HG03045 (cell line): ENCODE results near the gene ARHGEF17.

Experiments
- ATAC-seq: cut with Tn5 transposase; IDR thresholded peaks from one replicate; pipeline ENCODE4 v1.9.1; 2021; ENCODE audit warnings: mild to moderate bottlenecking, moderate library complexity; ENCODE audit not compliant: unreplicated experiment

The ARHGEF17 gene

DNA sequence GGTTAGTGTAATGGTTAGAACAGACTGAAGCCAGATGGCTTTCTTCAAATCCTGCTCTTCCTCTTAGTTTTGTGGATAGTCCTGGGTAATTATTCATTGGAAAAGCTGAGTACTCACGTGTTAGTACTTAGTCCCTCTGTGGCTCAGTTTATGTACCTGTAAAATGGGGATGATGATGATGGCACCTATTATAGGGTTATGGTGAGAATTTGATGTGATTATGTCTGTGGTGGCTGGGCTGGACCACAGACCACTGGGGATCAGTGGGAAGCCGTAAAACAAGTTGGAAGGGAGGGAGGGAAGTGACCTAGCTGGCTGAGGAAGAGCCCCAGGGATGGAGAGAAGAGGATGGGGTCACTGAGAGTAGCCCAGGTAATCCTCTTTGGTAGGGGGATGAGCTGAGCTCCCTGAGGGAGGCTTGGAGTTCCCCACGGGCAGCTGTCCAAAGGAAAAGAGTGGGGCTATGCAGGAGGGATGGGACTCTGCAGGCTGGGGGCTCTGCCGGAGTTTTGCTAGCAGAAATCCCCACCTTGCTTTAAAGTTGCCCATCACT, 19.8 kb downstream of the ARHGEF17 start:
- no peak for ATAC-seq

DNA sequence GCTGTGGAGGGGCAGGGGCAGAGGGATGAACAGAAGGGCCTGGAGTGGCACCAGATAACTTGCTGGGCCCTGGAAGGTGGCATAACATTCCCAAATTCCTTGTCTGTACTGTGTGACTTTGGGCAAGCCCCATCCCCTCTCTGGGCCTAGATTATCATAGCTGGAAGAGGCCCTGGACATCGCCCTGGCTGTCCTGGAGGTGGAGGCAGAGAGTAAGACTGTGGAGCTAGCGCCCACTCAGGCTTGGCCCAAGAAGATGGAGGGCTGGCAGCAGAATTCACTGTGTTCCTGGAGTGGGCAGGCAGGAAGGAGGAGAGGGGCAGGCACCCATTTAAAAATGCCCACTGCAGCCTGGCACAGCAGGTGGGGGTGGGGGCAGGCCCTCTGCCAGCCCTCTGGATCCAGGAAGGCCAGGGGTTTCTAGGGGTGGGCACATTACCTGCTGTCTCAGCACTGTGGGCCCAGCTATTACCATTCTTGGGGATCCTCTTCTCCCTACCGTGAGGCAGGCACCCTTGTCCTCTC, 22.6 kb downstream of the ARHGEF17 start:
- no peak for ATAC-seq

DNA sequence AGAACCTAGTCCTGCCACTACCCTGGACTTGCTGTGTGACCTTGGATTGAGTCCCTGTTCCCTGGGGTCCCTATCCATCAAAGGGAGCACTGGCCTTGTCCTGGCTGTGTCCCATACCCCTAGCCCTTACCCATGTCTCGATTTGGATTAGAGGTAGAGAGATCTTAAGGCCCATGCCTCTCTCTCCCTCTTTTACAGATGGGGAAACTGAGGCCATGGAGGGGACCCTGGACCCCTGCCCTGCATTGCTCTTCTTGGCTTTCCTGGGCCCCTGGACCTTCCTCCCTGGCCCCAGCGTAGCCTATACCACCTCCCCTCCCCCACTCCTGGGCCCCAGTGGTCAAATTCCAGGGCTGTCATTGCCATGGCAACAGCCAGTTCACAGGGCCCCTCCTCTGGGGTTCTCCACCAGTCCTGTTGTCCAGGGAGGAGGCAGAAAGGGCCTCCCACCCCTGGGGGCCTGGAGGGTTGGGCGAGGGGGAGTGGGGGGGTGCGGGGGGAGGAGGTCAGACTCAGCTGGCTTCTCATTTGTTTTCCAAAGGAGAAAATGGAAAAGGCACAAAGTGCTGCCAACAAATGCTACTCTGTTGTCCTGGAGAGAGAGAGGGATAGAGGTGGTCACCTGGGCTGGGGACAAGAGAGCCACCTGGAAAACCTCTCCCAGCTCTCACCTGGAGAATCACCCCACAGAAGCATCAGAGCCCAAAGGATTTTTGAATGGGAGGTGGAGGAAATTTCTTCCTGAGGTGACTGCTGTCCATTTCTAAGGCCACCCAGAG, 23.3 kb downstream of the ARHGEF17 start:
- no peak for ATAC-seq

DNA sequence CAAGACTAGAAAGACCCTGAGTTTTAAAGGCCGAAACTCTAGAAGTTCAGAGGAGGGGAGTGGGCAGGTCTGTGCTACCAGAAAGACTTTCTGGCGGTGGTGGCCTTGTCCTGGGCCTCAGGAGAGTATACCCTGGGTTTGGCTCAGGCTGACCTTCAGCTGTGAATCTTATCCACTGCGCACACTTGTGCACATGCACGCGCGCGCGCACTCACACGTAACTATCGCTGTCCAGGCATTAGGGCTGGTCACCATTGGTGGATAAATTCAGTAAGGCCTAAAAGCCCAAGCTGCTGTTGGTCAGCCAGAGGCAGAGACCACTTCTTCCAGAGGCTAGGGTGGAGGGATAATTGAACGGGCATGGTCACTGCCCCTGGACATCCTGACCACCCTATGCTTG, 25.1 kb downstream of the ARHGEF17 start:
- no peak for ATAC-seq

DNA sequence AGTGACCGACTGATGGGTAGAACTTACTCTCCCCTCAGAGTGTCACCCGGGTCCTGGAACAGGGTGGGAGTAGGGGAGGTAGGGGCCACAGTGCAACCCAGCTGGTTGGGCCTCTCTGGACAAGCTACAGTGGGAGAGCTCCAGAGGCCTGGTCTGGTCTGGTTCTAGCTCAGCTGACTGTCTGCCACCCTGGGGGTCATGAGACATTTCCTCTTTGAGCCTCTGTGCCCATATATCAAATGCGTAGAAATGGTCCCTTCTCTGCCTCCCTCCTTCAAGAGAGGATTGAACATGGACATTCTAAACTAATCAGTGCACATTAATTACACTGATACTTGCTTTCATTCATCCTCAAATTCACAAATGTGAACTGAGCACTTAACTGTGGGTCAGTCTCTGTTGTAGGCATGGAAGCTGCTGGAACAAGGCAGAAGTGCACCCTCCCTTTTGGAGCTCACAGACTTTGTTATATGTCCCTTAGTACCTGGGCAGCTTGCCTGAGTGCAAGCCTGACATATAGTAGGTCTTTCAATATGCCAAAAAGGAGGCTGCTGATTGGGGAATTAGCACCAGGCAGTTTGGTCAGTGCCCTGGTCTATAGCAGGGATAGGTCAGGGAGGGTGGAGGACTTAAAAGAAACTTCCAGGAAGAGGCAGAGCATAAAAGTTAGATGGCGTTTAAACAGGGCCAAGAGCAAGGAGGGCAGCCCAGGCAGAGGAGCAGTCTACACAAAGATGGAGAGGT, 25.7 kb downstream of the ARHGEF17 start:
- ATAC-seq: no peak

DNA sequence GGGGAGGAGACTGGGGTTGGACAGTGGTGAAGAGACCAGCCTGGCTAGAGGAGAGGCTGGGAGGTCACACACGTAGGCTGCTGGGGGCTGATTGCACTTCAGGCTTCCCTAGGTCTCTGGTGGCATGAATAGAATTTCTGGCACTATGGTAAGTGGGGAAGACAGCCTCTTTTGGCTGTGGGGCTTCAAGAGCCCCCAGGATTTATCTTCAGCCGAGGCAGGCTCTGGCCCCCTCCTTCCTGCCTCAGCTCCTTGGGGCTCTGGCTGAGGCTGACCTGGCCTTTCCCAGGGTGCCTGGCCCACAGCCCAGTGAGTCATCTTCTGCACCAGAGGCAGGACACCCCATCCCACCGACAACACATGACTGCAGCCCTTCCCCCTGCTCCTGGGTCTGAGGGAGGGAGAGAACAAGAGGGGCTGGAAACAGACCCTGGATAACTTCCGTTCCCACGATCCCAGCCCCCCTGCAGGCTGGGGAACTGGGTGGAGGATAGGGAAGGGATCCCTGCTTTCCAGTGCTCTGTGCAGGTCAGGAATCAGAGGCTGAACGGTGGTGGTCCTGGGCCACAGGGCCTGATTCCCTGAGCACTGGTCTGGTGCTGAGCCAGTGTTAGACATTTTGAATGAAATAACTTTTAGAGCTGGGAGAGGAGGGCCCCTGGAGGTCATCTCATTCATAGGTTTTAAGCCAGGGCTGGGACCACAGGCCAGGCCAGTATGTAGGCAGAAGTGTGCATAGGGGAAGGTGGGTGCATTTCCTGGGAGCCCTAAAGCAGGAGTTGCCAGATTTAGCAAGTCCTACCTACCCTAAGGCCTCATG, 26.5 kb downstream of the ARHGEF17 start:
- no peak for ATAC-seq

DNA sequence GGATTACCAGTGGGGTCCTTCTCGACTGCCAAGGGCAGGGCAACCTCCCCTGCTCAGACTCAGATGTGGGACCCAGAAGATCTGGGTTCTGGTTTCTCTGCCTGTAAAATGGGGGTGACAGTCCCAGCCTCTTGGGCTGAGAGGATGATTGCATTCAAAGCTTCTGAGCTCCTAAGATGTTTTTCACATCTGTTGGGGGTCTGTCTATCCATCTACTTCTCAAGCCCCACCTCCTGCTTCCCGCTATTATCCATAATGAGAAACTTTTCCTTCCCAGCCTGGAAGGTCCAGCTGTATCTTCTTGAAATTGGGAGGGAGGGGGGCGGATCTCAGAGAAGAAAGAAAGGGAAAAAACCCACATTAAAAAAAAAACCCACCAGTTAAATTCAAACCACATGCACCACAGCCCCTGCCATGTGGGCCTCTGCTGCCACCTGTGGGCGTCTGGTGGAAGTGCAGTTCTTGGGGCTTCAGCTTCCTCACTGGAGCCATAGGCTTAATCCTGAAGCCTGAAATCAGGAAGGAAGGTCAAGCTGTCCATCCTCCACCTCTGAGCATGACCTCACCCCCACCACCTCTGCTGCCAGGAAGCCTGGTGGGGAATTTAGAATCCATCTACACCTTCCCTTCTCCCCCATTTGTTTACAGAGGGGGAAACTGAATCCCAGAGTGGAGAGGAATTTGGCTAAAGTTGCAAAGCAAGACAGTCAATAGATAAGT, 27.3 kb downstream of the ARHGEF17 start:
- ATAC-seq: no peak

DNA sequence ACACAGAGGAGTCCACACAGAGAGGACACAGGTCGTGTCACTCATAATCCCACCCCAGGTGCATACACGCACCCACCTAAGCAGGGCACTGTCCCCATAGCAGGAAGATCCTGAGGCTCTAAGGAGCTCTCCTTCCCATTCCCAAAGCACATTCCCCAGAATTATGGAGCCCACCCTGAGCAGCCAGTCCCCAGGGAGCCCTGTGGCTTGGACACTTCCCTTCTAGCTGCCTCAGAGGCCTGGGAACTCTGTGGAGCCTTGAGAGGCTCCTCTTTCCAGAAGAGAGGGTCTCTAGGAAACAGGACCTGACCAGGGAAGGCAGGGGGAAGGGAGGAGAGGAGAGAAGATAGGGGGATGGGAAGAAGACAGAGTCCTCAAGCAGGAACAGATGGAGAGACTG, 29.8 kb downstream of the ARHGEF17 start:
- no peak for ATAC-seq

DNA sequence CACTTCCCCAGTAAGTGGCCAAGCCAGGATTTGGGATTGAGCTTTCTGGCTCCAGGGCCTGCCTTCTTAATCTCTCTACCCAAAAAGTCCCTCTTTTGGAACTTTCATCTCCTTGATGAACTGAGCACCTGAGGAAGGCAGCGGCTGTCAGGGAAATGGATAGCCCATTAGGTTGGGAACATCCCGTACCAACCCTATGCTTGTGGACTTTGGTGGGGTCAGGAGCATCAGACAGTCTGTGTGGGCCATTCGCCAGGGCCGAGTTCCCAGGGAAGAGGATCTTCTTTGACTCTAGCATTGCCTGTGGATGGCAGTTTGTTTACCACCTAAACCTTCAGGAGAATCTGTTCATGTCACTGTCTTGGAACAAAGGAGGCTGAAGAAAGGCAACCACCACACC, 30.2 kb downstream of the ARHGEF17 start:
- no peak for ATAC-seq

DNA sequence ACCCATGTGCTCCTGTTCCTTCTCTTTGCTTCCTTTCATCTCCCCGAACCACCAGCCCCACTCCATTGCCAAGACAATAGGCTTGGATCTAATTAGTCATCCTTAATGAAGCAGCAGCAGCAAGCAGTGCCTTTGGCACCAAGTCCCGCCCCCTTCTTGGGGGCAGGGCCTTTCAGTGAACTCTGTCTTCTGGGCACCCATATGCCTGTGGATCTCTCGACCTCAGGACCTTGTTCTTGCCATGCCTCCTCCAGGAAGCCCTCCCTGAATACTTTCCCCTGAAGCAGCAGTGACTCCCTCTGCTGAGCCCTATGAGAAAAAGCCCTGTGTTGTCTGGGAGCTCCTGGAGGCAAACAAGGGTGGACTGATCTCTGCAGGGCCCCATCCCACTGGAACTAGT, 32.1 kb downstream of the ARHGEF17 start:
- ATAC-seq: no peak

DNA sequence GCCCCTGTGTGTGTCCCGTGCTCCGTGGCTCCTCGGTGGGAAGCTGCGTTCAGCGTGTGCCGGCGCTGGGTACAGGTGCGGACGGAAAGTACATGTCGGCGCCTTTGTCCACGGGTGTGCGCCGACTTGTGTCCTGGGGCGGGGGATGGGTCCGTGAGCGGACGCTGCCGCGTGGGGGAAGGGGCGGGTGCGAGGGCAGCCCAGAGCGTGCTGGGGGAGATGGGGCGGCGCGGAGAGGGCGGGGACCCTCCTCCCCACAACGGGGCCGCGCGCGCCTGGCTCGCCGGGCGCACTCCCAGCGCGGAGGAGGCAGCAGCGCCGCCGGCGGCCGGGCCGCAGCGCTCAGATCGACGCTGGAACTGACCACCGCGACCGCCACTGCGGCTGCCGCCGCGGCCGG, 34.6 kb downstream of the ARHGEF17 start:
- ATAC-seq: no peak

DNA sequence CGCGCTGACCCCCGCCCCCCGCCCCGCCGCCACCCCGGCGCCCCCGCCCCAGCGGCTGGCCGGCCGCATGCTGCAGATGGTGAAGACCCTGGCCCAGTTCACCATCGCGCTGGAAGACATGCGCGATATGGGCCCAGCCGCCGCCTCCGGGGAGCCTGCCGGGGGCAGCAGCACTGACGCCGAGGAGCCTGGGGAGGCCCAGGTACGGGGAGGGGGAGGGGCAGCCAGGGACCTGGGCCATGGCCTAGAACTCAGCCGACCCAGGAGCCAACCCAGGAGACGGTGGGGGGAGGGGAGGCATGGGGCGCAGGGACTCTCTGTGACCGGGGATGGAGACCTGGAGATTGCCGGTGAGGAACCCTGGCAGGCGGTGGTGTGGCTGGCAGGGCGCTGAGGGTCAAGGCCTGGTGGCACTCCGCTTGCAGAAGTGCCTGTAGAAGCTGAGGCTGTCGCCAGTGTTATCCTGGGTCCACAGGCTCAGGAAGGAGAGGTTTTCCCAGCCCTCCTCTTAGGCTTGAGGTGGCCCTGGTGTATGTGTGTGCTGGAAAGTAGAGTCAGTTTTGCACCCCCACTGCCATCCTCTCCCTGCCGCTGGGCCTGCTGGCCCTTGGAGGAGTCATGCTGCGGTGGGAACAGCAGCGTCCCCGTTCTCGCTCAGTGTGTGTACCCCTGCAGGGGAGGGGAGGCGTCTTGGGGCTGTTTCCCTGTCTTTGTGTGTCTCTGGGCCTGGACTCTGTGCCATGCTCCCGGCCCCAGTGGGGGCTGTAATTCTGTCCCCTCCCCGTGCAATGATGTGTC, 35.2 kb downstream of the ARHGEF17 start:
- ATAC-seq: no peak

DNA sequence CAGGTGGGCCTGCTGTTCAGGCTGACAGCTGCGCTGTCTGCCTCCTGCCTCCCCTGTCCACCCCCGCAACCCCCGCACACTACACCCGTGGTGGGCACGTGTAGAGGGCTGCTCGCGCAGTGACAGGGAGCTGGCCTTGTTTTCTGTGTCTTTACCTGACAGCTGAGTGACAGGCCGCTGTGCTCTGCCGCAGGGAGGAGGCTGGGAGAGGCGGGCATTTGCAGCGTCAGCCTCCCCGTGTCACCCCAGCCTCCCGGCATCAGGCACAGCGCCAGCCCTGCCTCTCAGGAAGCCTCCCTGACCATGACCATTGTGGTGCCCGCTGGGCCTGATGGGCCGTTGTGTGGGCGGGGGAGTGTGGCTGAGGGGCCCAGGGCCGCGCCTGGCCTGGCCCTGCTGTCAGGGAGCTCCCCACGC, 36.1 kb downstream of the ARHGEF17 start:
- ATAC-seq: no peak

DNA sequence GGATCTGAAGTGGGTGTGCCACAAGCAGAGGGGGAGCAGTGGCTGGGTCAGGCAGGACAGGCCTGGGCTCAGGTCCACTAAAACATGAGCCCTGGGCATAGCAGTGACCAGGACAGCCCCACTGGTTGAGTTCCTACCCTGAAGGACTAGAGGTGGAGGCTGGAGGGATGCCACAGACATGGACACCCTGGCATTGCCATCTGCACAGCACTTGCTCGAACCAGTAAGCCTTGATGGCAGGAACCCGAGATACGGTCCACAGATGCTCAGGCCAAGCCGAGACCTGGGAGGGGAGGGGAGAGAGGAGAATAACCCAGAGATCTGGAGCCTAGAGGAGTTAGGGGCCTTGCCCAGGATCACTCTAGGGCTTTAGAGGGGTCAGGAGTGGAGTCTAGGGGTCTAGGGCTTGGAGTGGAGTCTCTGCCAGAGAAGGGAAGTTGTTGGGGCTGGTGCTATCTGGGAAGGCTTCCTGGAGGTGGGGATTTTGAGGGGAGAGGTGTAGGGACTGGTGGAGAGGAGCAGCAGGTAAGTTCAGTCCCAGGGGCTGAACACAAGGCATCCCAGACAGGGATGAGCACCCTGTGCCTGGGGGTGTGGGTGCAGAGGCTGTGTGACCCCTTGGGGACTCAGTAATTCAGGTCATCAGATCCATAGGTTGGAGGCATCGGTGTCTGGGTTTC, 37.5 kb downstream of the ARHGEF17 start:
- no peak for ATAC-seq

DNA sequence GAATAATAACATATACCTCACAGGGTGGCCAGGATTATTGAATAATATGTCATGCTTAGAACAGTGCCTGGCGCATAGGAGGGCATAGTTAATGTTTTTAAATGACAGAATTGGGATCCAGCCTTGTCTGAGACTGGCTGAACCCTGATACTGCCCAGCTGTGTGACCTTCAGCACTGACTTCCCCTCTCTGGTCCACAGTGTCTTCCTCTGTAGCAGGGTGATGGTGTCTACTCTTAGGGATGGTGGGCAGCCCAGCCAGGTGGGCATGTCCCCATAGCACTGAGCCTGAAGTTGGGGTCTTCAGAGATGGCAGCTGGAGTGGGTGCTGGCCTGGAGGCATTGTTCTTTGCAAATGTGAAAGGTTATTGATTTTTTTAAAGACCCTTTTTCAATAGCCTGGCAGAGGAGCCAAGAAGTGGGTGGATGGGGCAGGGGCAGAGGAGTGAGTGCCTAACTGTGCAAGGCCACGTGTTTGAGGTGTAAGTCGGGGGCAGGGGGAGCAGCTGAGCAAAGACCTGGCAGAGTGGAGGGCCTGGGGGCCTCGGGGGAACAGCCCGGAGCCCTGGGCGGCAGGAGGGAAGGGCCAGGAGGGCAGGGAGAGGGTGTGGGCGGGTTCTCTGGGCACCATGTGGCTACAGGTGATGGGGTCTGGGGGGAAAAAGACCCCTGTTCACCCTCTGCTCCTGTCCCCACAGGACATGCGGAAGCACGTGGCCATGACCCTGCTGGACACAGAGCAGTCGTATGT, 38.3 kb downstream of the ARHGEF17 start:
- no peak for ATAC-seq

DNA sequence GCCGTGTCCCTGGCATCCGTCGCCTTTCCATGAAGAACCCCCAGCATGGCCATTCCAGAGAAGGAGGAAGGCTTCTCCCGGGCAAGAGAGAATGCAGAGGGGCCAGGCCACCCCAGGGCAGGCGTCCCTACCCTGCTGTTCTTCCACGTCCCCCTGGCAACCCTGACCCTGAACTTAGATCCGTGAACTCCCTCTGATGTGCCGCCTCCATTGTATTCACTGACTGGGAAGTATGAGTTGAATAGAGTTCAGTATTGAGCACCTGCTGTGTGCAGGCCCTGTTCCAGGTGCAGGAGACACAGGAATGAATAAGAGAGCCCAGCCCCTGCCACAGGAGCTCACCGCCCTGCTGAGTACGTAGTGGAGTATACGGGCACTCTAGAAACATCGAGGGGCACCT, 39.0 kb downstream of the ARHGEF17 start:
- no peak for ATAC-seq

DNA sequence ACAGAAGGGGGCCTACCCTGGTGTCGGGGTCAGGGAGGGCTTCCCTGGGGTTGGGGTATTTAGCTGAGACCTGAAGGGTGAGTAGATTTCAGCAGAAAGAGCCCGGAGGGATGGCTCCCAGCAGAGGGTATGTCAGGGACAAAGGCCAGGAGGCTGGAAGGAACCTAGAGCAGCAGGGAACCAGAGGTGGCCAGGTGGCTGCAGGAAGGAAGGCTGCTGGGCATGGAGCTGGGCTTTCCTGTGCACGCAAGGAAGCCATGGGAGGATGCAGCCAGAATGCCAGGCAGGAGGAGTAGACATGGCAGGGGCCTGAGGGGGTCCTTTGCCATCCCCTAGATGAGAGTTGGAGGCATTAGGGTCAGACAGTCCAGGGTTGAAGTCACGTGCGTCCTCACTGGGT, 40.8 kb downstream of the ARHGEF17 start:
- no peak for ATAC-seq

DNA sequence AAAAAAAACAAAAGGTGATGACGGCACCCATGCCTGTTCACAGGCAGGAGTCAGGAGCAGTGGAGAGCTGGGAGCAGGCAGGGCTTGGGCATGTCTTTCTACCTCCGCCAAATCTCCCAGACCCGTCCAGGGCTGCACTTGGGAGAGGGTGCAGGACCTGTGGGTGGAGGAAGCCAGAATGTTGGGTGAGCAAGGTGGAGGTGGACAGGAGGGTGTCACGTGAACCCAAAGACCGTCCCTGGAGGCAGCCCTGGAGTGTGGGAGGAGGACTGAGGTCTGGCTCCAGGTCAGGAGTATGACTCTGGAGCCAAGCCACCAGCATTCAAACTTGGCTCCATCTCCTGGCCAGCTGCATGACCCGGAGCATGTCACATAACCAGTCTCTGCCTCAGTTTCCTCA, 41.6 kb downstream of the ARHGEF17 start:
- no peak for ATAC-seq
